ENCODE data around the gene CDH11. TPM values are rescaled to one million over a fixed set of nuclear protein-coding genes. Genes with fewer than 3 reads are reported as not detected.

The CDH11 gene
- total RNA-seq, 4 donors from 2014 or later: 51.8 to 661 (median 96.5) TPM

GRCh38 chr16:65071433-65072311 lies 50.2 kb downstream of the CDH11 start:
- Histone ChIP-seq H3K9me3 (no peaks in the 10 kb centered on the region), H3K27ac (peak overlapping the region; percentile 33 to 45), H3K36me3 (no peaks in the 10 kb centered on the region), H3K4me1 (peaks cover 0 to 15% of the 10 kb centered on the region in 2 donors), H3K27me3 (no peaks in the 10 kb centered on the region), H3K4me3 (no peak overlapping the region)
- TF ChIP-seq CTCF (IDR thresholded peaks at IDR 0.05) (no peak), POLR2A (IDR thresholded peaks at IDR 0.05) (no peak)
- intact Hi-C loops (cut with DNase I; ENCODE audit: low total_unique reads): no loop called here
- peak; percentile 37 to 56 for DNase-seq

- no peak overlapping the region for H3K4me3 ChIP-seq
- H3K27ac ChIP-seq: peak overlapping the region; percentile 33 to 45
- TF ChIP-seq CTCF (IDR thresholded peaks at IDR 0.05) (no peak), POLR2A (IDR thresholded peaks at IDR 0.05) (no peak)
- intact Hi-C loops (cut with DNase I; ENCODE audit: low total_unique reads): no loop called here
- H3K4me1 ChIP-seq: peaks cover 0 to 15% of the 10 kb centered on the region in 2 donors
- no peaks in the 10 kb centered on the region for H3K36me3 ChIP-seq
- peak; percentile 69 to 76 for DNase-seq
- no peaks in the 10 kb centered on the region for H3K9me3 ChIP-seq
- no peaks in the 10 kb centered on the region for H3K27me3 ChIP-seq
Observed at GRCh38 chr16:65070831-65071432, 50.9 kb downstream of the CDH11 start.

- intact Hi-C loops (cut with DNase I; ENCODE audit: low total_unique reads): no loop called here
- no peak for TF ChIP-seq POLR2A (IDR thresholded peaks at IDR 0.05)
- TF ChIP-seq CTCF (IDR thresholded peaks at IDR 0.05): no peak
- Histone ChIP-seq H3K27ac (no peak overlapping the region), H3K4me1 (peaks cover 0 to 15% of the 10 kb centered on the region in 2 donors), H3K4me3 (no peak overlapping the region), H3K27me3 (no peaks in the 10 kb centered on the region), H3K36me3 (no peaks in the 10 kb centered on the region), H3K9me3 (no peaks in the 10 kb centered on the region)
- no peak for DNase-seq
Observed at GRCh38 chr16:65069766-65070165, 52.1 kb downstream of the CDH11 start.

- Histone ChIP-seq H3K4me3 (no peak overlapping the region), H3K36me3 (no peaks in the 10 kb centered on the region), H3K9me3 (no peaks in the 10 kb centered on the region), H3K4me1 (peaks cover 0 to 15% of the 10 kb centered on the region in 2 donors), H3K27ac (peak overlapping the region in 1 of 2 donors; percentile 32), H3K27me3 (no peaks in the 10 kb centered on the region)
- no peak for DNase-seq
- intact Hi-C loops (cut with DNase I; ENCODE audit: low total_unique reads): no loop called here
- no peak for TF ChIP-seq POLR2A (IDR thresholded peaks at IDR 0.05)
- TF ChIP-seq CTCF (IDR thresholded peaks at IDR 0.05): no peak
Observed at GRCh38 chr16:65069065-65069464, 52.8 kb downstream of the CDH11 start.

GRCh38 chr16:65068151-65068740 lies 53.6 kb downstream of the CDH11 start:
- Histone ChIP-seq H3K9me3 (no peaks in the 10 kb centered on the region), H3K36me3 (no peaks in the 10 kb centered on the region), H3K27me3 (no peaks in the 10 kb centered on the region), H3K4me3 (no peak overlapping the region), H3K4me1 (peaks cover 0 to 15% of the 10 kb centered on the region in 2 donors), H3K27ac (peak overlapping the region in 1 of 2 donors; percentile 42)
- peak in 1 of 2 donors; percentile 43 for DNase-seq
- intact Hi-C loops (cut with DNase I; ENCODE audit: low total_unique reads): no loop called here
- TF ChIP-seq POLR2A (IDR thresholded peaks at IDR 0.05): no peak
- TF ChIP-seq CTCF (IDR thresholded peaks at IDR 0.05): no peak
